HG03066 (cell line): ENCODE results near the gene CECR2.
"Not testable (repeated sequence)": the region's sequence is repeated elsewhere in the genome, so short reads cannot be mapped to it uniquely, and the experiment has no call there.

Experiments used
- ATAC-seq: cut with Tn5 transposase; IDR thresholded peaks from one replicate; pipeline ENCODE4 v1.9.1; 2021; ENCODE audit warnings: low read depth; ENCODE audit not compliant: unreplicated experiment

Gene CECR2

DNA sequence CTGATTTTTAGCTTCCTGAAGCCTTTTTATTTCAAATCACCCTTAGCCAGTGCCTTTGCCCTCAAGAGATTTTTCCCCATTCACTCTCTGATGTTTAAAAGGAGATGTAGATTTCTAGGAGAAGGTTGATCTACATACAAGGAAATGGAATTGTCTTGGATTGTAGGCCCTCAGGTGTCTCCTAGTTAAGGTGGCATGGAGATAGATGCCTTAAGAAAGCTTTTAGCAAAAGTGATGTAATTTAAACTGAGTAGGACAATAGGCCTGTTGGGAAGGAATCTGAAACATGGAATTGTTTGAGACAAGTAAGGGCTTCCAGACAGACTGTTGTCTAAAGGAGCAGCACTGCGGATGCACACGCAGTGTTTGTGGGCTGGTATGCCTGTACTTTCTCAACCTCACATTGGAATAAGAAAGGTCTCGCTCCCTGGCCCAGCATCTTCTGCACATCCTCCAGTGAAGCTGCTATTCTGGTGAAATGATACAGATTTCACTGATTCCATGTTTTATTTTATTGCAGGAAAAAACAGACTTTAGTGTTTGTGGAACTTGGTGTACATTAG lies 124.2 kb downstream of the CECR2 start:
- no peak for ATAC-seq

GRCh38 chr22:17496841-17497240 lies 127.6 kb downstream of the CECR2 start:
- no peak for ATAC-seq

DNA sequence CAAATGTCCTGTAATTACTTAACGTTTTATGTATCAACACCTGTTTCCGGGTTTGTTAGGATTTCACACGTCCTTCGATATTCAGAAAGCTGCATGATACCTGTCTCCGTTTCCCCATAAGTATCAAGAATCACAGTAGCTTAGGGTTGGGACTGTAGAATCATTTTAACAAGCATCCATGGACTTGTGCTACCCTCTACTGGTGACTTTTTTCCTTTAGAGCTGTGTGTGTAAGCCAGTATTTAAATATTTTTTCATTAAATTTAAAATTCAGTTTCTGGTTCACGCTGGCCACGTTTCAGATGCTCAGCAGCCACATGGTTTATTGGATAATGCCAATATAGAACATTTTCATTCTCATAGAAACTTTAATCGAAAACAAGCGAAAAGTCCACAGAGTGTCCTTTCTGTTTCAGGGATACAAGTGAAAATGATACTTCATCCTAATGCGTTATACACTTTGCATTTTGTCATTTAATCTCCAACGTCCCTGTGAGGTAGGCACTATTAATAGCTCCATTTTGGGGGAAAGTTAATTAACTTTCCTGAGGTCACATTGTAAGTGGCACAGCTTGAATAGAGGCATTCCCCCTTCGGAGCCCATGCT lies 132.5 kb downstream of the CECR2 start:
- no peak for ATAC-seq

DNA sequence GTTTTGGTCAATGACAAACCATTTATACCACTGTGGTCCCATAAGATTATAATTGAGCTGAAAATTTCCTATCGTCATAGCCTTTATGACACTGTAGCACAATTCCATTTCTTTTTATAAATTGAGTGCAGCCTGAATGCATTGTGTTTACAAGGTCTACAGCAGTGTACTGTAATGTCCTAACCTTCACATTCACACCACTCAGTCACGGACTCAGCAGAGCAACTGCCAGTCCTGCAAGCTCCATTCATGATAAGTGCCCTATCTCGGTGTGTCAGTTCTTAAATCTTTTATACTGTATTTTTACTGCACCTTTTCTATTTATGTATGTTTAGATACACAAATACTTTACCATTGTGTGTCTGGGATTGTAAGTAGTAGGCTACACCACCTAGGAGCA lies 138.8 kb downstream of the CECR2 start:
- ATAC-seq, result no peak

- ATAC-seq, result no peak
Observed at GRCh38 chr22:17512960-17513359, 143.7 kb downstream of the CECR2 start.

GRCh38 chr22:17513612-17514011 lies 144.4 kb downstream of the CECR2 start:
- ATAC-seq, result no peak

DNA sequence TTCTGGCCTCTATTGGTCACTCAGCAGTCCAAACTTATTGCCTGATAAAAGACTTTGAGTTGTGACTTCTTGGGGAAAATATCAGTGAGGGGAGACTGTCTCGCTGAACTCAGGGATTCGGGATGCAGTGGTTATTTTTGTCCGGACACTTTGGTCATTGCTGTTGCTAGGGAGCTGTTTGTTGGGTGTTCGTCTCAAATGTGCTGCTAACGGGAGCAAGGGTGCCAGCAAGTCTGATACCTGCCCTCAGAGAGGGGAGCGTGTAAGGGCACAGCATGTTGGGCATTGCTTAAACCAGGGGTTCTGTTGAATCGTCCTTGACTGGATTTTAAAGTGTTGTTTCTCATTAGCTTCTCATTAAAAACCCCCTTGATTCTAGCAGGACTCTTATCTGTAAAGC lies 144.8 kb downstream of the CECR2 start:
- ATAC-seq, result no peak

GRCh38 chr22:17518406-17518805 lies 149.1 kb downstream of the CECR2 start:
- no peak for ATAC-seq

DNA sequence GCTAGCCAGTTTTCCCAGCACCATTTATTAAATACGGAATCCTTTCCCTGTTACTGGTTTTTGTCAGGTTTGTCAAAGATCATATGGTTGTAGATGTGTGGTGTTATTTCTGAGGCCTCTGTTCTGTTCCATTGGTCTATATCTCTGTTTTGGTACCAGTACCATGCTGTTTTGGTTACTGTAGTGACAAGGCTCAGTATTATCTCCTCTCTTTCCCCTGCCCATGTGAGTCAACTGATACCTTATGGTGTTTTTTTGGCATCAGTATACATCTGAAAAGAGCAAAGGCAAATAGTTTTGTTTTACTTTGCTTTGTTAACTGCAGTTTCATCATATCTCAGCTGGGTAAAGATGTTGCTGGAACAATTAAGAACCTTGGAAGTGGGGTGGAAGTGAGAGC lies 152.7 kb downstream of the CECR2 start:
- ATAC-seq, result not testable (repeated sequence)

- no peak for ATAC-seq
Observed at GRCh38 chr22:17523925-17524324, 154.7 kb downstream of the CECR2 start.

DNA sequence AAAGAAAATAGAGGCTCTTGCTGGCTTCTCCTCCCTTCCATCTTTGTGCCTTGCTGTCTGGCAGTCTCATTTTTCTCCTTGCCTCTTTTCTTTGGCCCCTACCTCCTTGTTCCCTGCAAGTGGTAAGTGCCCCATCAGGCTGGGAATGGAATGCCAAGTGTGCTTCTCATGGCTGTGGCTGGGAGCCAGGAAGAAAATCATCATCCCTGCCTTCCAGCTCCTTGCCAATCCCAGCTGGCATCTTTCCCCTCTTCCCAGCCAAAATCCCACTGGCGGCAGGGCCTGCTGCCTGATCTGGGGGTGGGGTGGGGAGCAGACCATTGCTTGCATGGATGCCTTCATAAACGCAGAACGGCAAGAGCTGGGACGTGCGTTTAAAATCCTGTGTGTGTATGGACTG lies 167.0 kb downstream of the CECR2 start:
- no peak for ATAC-seq

DNA sequence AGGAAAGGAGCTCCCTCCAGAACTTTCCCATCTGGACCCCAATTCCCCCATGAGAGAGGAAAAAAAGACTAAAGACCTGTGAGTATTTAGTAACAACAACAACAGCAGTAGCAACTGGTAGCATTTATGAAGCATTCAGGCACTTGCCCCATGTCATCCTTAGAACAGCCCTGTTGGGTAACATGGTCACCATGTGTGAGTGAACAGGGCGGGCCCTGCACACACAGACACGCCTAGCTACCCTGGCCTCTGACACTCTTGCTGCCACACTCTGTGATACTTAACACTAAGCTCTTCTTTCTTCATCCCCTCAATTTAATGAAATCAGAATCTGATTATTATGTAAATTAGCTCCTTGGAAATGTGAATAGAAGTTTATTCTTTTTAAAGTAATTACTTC lies 167.9 kb downstream of the CECR2 start:
- no peak for ATAC-seq

DNA sequence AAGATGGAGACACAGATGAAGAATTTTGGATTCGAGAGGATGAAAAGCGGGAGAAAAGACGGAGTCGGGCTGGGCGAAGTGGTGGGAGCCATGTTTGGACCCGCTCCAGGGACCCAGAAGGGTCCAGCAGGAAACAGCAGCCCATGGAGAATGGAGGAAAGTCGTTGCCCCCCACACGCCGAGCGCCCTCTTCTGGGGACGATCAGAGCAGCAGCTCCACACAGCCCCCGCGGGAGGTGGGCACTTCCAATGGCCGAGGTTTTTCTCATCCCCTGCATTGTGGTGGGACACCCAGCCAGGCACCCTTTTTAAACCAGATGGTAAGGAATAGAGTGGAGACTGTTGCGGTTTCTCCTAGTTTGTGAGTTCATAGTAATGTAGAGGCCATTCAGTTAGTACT lies 171.2 kb downstream of the CECR2 start:
- no peak for ATAC-seq

DNA sequence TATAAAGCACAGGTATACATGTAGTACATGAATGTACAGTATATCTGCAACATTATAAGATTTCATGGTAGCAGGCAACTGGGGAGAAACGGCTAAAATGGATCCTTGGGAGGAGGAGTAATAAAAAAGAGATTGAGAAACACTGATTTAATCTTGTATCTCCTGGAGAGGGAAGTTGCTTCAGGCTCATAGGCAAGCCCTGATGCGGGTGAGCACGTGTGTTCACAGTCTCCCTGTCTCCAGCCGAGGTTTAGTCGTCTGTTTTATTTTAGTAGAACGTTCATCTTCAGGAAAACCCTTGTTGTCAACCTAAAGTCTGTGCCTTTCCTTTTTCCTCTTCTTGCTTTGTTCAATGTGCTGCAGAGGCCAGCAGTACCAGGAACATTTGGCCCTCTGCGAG lies 172.2 kb downstream of the CECR2 start:
- ATAC-seq, result no peak

- ATAC-seq, result no peak
Observed at GRCh38 chr22:17542452-17542851, 173.2 kb downstream of the CECR2 start.

DNA sequence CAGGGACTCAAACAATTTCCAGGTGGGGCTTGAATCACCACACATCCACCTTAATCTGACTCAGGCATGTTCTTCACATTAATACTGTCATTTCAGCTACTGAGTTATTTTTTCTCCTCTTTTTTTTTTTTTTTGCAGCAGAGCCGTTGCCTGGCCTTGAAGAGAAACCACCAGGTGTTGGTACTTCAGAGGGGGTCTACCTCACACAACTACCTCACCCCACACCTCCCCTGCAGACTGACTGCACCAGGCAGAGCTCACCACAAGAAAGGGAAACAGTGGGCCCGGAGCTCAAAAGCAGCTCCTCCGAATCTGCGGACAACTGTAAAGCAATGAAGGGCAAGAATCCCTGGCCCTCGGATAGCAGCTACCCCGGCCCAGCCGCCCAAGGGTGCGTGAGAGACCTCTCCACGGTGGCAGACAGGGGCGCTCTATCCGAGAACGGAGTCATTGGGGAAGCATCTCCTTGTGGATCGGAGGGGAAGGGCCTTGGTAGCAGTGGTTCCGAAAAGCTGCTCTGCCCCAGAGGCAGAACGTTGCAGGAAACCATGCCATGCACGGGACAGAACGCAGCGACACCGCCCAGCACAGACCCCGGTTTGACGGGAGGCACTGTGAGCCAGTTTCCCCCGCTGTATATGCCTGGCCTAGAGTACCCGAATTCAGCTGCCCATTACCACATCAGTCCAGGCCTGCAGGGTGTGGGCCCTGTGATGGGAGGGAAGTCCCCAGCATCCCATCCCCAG lies 178.9 kb downstream of the CECR2 start:
- ATAC-seq, result no peak

GRCh38 chr22:17548756-17549035 lies 179.4 kb downstream of the CECR2 start:
- ATAC-seq, result no peak

- no peak for ATAC-seq
Observed at GRCh38 chr22:17549183-17549582, 179.9 kb downstream of the CECR2 start.

GRCh38 chr22:17549655-17550054 lies 180.4 kb downstream of the CECR2 start:
- no peak for ATAC-seq

DNA sequence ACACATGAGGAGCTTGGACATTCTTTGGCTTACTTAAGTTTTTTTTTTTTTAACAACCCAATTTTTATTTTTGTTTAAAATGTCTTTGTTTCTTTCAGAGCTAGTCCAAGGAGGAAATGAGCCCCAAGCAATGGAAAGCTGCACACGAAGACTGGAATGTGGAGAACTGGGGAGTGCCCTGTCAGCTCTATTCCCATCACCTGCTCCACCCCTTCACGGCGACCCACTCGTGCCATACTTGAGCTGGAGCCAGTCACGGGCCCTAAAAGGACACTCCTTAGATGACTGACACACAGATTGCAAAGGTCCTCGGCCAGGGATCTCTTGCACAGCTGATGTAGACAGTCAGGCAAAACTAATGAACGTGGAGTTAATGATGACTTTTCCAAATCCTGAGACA lies 183.5 kb downstream of the CECR2 start:
- no peak for ATAC-seq

DNA sequence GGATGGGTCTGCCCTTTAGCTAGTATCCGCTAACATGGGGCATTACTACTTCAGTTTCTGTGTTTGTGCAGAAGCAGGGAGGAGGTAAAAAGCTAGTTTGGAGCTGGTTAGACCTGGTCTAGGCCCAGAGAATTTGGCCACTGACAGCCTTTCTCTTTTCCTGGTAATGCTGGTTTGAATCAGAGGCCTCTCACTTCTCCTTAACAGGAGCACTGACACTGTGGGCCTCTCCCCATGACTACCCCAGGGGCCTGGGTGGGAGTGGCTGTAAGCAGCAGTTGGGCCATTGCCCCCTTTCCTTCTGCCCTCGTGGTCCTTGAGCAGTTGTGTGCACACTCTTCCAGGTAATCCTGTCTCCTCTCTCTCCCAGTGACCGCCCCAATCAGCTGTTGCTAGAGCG lies 185.6 kb downstream of the CECR2 start:
- no peak for ATAC-seq

- ATAC-seq, result no peak
Observed at GRCh38 chr22:17559188-17559587, 189.9 kb downstream of the CECR2 start.
